Stimulated activated CD4-positive, alpha-beta T cell treated with anti-CD3 and anti-CD28 coated beads, Interleukin-15, amount 100 ng/mL, for 24 hours (primary cell): ENCODE results near the gene IL1F10.
A peak's percentile ranks its signal among the peaks of the same experiment; 100 is the strongest.

ENCODE experiments used
- DNase-seq: peaks from one replicate; pipeline ENCODE4 v3.0.0-alpha.2; 2020

Gene IL1F10

DNA sequence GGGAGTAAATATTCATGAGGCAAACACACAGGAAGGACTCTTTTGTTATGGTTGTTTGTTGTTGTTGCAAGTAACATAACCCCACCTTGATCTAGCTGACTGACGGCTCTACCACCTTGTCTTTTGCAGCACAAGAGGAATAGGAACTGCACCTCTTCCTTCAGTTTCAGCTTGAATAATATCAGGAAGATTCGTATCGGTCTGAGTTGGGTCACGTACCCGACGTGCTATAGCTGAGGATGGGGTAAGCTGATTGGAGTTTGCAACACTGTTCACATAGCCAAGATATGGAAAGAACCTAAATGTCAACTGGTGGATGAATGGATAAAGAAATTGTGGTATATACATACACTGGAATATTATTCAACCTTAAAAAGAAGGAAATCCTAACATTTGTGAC, 45.1 kb downstream of the IL1F10 start:
- no peak for DNase-seq

DNA sequence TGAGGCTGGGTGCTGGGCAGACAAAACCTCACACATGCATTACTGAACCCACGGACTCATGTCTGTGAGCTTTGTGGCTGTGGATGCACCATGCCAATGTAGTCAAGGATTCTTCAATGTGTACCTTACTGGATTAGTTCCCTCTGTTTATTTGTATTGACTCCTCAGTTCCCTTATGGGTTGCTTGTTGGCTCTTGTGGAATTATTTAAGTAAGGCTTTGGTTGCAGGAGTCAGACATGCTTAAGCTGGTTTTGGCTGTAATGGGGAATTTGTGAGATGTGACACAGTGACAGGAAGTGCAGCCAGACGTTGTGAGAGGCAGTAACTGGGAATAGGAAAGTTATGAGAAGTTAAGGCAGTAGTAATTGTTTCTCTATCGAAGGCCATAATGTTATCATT, 46.0 kb downstream of the IL1F10 start:
- no peak for DNase-seq

DNA sequence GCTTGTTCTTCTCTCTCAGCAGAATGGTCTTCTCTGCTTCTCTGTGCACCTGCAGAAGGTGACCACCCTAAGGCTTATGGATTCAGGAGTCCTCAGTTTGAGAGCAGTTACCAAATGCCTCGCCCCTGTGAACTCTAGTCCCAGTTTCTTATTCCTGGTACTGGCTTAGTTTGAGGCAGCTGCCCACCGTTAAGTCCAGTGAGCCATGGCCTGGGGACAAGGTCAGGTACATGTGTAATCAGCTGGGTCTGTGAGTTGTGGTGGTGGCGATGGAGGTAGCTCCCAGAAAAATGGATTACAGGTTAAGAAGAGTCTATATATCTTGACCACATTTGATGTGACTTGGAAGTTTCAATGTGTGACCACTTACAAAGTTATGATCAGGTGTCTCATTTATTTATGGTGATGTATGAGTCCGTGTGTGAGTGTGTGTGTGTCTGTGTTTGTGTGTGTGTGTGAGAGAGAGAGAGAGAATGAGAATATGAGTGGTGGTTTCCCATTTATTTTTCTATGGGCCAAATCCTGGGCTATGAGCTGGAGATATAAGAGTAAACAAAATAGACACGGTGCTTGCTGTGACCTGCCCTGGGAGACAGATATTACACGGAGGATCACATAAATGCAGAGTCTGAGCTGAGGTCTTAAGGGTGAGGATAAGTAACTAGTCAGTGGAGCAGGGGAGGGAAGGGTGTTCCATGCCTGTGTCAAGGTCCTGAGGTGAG, 46.6 kb downstream of the IL1F10 start:
- no peak for DNase-seq

DNA sequence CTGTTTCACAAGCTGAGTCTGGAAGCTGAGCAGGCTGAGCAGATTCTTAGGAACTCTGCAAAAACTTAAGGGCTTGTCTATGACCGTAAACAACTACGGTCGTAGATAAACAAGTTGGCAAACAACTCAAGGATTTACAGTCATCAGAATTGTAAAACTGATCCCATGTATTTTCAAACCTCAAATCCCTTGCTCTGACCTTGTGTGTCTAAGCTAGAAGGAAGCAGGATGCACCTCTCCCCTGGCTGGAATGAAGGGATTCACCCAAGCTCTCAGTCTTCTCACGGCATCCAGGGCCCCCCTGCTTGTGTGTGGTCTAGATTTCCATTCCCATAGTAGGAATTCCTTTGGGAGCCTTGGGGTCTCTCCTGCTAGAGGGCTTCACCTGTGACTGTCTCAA, 47.2 kb downstream of the IL1F10 start:
- DNase-seq: no peak

DNA sequence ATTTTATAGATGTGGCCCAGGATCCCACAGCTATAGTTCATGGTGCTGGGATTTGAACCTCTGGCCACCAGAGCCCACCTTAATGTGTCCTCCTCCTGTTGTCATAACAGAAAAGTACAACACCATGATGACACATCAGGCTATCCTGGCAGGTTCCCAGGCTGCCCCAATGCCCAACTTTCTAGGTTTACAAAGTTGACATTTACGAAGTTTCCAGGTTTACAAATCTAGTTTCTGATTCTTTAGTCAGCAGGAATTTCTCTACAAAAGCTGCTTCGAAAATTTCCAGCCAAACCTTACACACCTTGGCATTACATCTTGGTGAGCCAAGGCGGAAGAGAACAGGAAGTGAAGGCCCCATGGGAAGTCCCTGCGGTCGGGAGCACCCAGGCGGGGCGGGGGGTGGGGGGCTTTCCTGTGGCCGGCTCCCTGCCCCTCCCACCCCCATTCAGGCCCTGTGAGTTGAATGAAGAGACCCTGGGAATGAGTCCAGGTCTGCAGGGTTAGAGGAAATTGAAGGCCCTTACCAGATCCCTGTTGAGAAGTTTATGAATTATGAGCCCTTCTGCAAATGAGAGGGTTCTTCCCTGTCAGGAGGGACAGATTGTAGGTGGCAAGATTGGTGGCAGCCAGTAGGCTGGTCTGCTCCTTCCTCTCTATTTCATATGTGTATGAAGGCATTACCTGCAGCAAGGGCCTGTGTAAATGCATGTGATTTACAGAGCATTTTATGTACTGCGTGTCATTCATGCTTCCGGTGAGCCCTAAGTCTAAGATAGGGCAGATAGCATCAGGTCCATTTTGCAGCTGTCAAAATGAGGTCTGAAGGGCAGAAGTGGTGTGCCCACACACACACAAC, 48.6 kb downstream of the IL1F10 start:
- DNase-seq: peak; percentile 22

DNA sequence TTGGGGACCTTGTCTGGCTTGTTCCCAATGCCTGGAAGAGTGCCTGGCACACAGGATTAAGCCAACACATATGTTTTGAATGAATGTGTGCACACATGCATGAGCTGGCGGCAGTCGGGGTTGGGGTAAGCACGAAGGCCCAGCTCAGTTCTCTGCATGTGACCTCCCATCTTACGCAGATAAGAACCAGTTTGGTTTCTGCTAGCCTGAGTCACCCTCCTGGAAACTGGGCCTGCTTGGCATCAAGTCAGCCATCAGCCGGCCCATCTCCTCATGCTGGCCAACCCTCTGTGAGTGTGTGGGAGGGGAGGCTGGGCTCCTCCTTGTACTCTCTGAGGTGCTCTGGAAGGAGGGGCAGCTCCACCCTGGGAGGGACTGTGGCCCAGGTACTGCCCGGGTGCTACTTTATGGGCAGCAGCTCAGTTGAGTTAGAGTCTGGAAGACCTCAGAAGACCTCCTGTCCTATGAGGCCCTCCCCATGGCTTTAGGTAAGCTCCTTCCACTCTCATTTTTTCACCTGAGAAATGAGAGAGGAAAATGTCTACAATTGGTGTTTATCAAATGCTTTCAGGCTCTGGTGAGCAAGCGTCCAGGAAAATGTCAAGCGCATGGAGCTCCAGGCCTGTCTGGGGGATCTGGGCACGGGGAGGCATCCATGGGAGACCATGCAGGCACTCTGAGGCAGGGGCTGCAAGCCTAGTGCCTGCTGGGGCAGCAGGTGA, 49.9 kb downstream of the IL1F10 start:
- DNase-seq: peak; percentile 72

DNA sequence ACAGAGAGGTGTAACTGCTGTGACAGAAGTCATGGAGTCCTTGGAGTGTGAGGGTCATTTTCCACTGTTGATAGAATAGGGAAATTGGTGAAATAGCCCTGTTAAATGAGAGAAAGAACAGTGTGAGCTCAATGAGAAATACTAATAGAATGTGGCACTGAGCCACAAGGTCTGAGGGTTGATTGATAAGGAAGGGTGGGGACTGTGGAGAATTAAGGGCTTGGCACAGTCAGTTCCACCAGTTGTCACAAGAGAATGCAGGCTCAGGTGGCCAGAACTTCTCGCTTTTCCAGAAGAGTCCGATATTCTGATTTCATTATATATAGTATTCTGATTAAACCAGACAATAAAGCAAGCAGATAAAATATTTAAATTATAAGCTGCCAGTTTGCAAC, 50.5 kb downstream of the IL1F10 start:
- no peak for DNase-seq

DNA sequence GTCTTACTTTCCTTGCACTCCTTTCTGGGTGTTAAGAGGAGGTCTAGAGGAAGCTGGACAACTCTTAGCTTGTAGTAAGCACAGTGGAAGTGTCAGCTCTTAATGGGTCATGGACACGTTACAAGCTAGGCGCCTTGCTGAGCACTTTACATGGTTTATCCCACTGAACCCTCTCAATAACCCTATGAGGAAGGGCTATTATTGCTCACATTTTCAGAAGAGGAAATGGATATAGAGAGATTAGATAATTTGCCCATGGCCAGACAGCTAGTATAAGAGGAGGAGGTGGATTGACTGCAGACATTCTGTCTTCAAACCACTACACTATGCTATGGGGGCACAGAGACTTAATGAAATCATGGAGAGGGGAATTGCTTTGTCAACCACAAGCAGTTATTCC, 51.3 kb downstream of the IL1F10 start:
- DNase-seq: no peak

DNA sequence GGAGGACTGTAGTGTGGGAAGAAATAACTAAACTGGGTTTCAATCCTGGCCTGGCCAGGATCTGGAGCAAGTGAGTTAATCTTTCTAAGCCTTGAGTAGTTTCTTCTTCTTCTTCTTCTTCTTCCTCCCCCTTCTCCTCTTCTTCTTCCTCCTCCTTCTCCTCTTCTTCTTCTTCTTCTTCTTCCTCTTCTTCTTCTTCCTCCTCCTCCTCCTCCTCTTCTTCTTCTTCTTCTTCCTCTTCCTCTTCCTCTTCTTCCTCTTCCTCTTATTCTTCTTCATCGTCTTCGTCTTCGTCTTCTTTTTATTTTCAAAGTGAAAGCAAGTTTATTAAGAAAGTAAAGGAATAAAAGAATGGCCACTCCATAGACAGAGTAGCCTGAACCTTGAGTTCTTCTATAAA, 53.1 kb downstream of the IL1F10 start:
- no peak for DNase-seq

DNA sequence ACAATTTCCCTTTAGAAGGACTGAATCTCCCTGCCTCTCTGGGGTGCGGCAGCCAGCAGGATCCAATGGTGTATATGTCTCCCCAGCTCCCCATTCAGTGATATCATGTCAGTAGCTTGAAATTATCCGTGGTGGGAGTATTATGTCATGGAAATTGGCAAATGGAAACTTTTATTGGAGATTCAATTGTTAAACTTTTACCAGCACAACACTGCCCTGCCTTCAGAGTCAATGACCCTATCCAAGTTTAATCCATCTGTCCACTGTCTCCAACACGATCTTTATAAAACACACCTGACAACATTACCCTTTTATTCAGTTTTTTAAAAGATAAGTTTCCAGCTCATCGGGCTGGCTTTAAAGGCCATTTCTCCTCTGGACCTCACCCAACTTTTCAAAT, 54.6 kb downstream of the IL1F10 start:
- no peak for DNase-seq

DNA sequence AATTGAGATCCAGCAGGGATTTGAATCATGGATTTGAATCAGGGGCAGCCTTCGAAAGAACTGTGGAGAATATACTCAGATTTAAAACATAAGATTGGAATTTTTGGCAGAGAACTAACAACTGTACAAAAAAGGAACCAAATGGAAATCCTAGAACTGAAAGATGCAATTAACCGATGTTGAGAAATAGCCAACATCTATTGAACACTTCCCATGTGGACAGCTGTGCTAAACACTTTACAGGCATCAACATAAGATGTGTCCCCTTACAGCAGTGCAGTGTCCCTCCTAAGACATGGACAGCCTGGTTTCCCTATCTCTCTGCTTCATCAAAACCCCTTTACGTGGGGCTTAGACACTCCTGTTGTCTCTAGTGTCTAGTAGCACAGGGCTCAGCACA, 56.0 kb downstream of the IL1F10 start:
- DNase-seq: no peak

DNA sequence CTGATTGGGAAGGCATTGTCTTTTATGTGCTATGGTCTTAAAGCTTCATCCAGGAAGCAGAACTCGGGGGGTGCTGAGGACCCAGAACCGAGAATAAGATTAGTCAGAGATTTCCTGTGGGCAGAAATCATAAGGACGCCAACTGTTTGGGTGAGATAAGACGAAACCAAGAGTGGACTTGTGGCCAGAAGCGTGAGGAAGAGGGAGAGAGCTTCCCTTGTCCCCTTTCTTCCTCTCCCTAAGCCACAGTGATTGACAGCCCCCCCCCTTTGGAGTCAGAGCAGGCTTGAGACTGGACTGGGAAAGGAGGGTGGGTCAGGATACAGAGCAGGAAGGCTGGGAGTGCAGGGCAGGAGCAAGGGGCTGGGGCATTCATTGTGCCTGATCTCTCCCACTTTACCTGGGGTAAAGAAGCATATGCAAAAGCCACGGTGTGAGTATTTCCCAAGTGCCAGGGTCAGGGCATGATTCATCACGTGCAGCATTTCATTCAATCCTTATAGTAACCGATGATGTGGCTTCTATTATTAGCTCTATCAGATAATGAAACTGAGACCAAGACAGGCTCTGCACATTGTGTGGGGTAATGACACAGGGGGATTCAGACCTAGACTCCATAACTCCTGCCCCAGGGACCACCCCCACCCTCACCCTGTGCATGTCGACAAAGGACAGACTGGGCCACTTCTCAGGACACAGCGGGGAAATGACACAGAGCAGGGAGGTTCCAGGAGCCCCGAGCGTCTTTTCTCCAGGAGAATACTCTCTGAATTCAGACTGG, 56.6 kb downstream of the IL1F10 start:
- peak; percentile 21 for DNase-seq
